Activated naive CD4-positive, alpha-beta T cell treated with anti-CD3 and anti-CD28 coated beads for 36 hours (primary cell): Measurements from ENCODE around the gene IFNA13. TPM values are rescaled to one million over a fixed set of nuclear protein-coding genes. Genes with fewer than 3 reads are reported as not detected.

Experiments
- CTCF ChIA-PET: fragments of 350-600 bp; sonication (Branson Sonifier 250); formaldehyde crosslinking; loops from one replicate; lab custom pipeline; 2021; ENCODE audit warnings: antibody characterized with exemption; lab: Charles Lee
- DNase-seq: peaks from one replicate; pipeline ENCODE4 v3.0.0-alpha.2; 2020
- H3K27ac Mint-ChIP-seq: one replicate; pipeline ENCODE4 v1.8.0; 2021; ENCODE audit warnings: mild to moderate bottlenecking, mixed read lengths
- H3K27me3 Mint-ChIP-seq: one replicate; pipeline ENCODE4 v1.8.0; 2021; ENCODE audit warnings: low read depth, mixed read lengths
- H3K36me3 Mint-ChIP-seq: one replicate; pipeline ENCODE4 v1.8.0; 2021; ENCODE audit warnings: low read depth, mixed read lengths
- H3K4me1 Mint-ChIP-seq: one replicate; pipeline ENCODE4 v1.8.0; 2021; ENCODE audit warnings: low read depth, mixed read lengths
- H3K4me3 Mint-ChIP-seq: one replicate; pipeline ENCODE4 v1.8.0; 2021; ENCODE audit warnings: mild to moderate bottlenecking, moderate library complexity, mixed read lengths
- H3K9me3 Mint-ChIP-seq: one replicate; pipeline ENCODE4 v1.8.0; 2021; ENCODE audit warnings: mixed read lengths
- intact Hi-C: fragments of 100-400 bp; cut with micrococcal nuclease; formaldehyde crosslinking; loops from one replicate; pipeline ENCODE4 v1.15.1; 2023
- total RNA-seq, 2 experiments: library from RNA; stranded (reverse); gene quantifications; one replicate each; pipeline ENCODE4 v1.2.3, GENCODE V29; 2021

The IFNA13 gene
- total RNA-seq, 2 experiments from 2014 or later, result not detected

- intact Hi-C loops, result loop anchor here (1.0 to 5.0 kb wide), 5 partner anchors 79 to 471 kb away; no protein-coding TSS in a partner anchor
- peak; percentile 61 for DNase-seq
- Mint-ChIP-seq H3K27me3 (no peaks in the 10 kb centered on the region), H3K27ac (no peak overlapping the region), H3K36me3 (peaks cover 2% of the 10 kb centered on the region), H3K4me1 (peaks cover 4% of the 10 kb centered on the region), H3K4me3 (no peak overlapping the region), H3K9me3 (no peaks in the 10 kb centered on the region)
- CTCF ChIA-PET, result interaction anchor here (0.6 to 3.5 kb wide), 26 partner anchors 8 to 892 kb away, joined by 3 to 15 read pairs (median 4); no protein-coding TSS in a partner anchor
Observed at GRCh38 chr9:21317956-21318923, 49.6 kb downstream of the IFNA13 start.

Other genes with a start within 250 kb of the IFNA13 start
- gene IFNW1, start 226.2 kb downstream of the IFNA13 start, total RNA-seq, result not detected
- not detected for gene IFNA21, start 201.4 kb downstream of the IFNA13 start, total RNA-seq
- gene IFNA4, start 180.5 kb downstream of the IFNA13 start, total RNA-seq, result not detected
- gene IFNA7, start 165.9 kb downstream of the IFNA13 start, total RNA-seq, result not detected
- not detected for gene IFNA10, start 160.9 kb downstream of the IFNA13 start, total RNA-seq
- gene IFNA16, start 150.7 kb downstream of the IFNA13 start, total RNA-seq, result not detected
- gene IFNA17, start 139.8 kb downstream of the IFNA13 start, total RNA-seq, result not detected
- not detected for gene IFNA14, start 128.1 kb downstream of the IFNA13 start, total RNA-seq
- not detected for gene IFNA5, start 62.7 kb downstream of the IFNA13 start, total RNA-seq
- 10 to 100 TPM; 17.5 to 18.3 TPM for gene KLHL9, start 32.7 kb downstream of the IFNA13 start, total RNA-seq
- not detected for gene IFNA6, start 17.2 kb downstream of the IFNA13 start, total RNA-seq
- gene IFNA2, start 17.3 kb upstream of the IFNA13 start, total RNA-seq, result not detected
- not detected for gene IFNA8, start 41.1 kb upstream of the IFNA13 start, total RNA-seq
- gene IFNA1, start 72.4 kb upstream of the IFNA13 start, total RNA-seq, result not detected
- not detected for gene IFNE, start 114.3 kb upstream of the IFNA13 start, total RNA-seq